Left lung (tissue), 10 donors: ENCODE measurements around the gene KLK15. TPM values are rescaled to one million over a fixed set of nuclear protein-coding genes. Genes with fewer than 3 reads are reported as not detected.
"Not testable (repeated sequence)": the region's sequence is repeated elsewhere in the genome, so short reads cannot be mapped to it uniquely, and the experiment has no call there.

Experiments
- ATAC-seq: fragments of 200-7000 bp; cut with Tn5 transposase; one replicate; pipeline ENCODE4 v1.9.1; 2020; ENCODE audit warnings: moderate library complexity
- DNase-seq, 4 donors: peaks; one replicate each; pipeline ENCODE4 v3.0.0-alpha.2; 2013 to 2020
- H3K27ac ChIP-seq, 2 donors: fragments of 200-600 bp; sonication (generic) in 1 of 2; one replicate each; pipeline versions ENCODE4 v1.5.0 to v1.8.0; 2020 to 2021
- H3K27me3 ChIP-seq, 2 donors: fragments of 200-600 bp; sonication (generic) in 1 of 2; one replicate each; pipeline versions ENCODE4 v1.5.0 to v1.8.0; 2020 to 2021
- H3K36me3 ChIP-seq, 2 donors: fragments of 200-600 bp; sonication (generic) in 1 of 2; one replicate each; pipeline versions ENCODE4 v1.5.0 to v1.8.0; 2020 to 2021
- H3K4me1 ChIP-seq, 2 donors: fragments of 200-600 bp; one replicate each; pipeline ENCODE4 v1.8.0; 2021
- H3K4me3 ChIP-seq, 2 donors: fragments of 200-600 bp; sonication (generic) in 1 of 2; one replicate each; pipeline versions ENCODE4 v1.5.0 to v1.8.0; 2020 to 2021; ENCODE audit warnings: mild to moderate bottlenecking in 1 of 2
- H3K9me3 ChIP-seq, 2 donors: fragments of 200-600 bp; sonication (generic) in 1 of 2; one replicate each; pipeline versions ENCODE4 v1.5.0 to v1.8.0; 2020 to 2021
- intact Hi-C, 2 donors: fragments of 100-400 bp; cut with DNase I; formaldehyde crosslinking; loops; one replicate each; pipeline versions ENCODE4 v1.11.2 to v1.14.2; 2022
- polyA plus RNA-seq, 6 donors: library from polyadenylated mRNA; unstranded; fragments of 120-200 nt; gene quantifications; one replicate each; pipeline ENCODE4 v1.2.1, GENCODE V29; 2013; ENCODE audit not compliant: insufficient read length in 6 of 6
- total RNA-seq, 2 donors: library from RNA; stranded (reverse); fragmentation: NEBNext Ultra II Directional; extraction: Animal tissue kit (Norgen Biotek cat#: 25700); gene quantifications; one replicate each; pipeline ENCODE4 v1.2.1, GENCODE V29; 2021
- TF ChIP-seq, protein P1 (sequence below), 2 donors: fragments of 200-600 bp; sonication (generic) in 1 of 2; IDR thresholded peaks; one replicate each; pipeline versions ENCODE4 v1.5.0 to v1.8.0; 2021; ENCODE audit warnings: antibody characterized with exemption in 2 of 2
- donor health status: DM: no; HTN: yes; CAD: no.
- donor health status: DM: no; HTN: no; CAD: no.

The KLK15 gene
- total and polyA plus RNA-seq, 8 donors, result not detected

DNA sequence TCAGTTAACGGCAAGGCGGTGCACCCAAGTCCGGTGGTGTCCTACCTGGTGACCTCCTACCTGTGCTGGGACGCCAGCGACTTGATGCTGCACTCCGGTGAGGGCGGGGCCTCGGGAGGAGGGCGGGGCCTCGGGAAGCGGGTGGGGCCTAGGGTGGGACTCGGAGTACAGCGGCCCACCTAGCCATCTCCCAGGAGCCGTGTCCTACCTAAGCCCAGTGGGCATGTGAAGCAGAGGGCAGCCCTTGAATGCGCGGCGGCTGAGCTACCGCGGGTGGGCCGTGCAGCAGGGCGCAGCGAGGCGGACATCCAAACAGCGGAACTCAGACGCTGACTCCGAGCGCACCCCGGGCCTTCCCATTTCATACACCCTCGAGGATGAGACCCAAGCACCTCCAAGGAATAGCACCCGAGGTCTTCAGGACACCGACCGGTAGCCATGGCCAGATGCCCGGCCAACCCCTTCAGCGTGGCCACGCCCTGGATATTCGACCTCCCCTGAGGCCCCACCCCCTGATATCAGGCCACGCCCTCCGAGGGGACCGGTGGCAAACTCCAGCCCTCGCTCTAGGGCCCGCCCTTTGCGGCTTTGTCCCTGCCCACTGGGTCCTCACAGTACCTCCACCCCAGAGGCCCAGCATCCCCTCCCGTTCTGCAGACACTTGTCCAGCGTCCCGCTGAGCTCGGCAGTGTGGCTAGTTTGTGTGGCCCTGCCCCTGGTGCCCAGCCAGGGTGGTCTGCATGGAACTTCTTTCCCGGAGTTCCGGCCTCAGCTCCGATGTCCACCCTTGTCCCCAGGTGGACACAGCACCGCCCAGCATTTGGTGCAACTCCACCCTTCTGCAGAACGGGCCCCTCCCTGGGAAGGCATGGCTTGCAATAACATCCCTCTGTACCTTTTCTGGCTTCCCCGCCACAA, 15.2 kb downstream of the KLK15 start:
- peaks cover 16 to 98% of the 10 kb centered on the region in 2 donors for H3K27me3 ChIP-seq
- no peaks in the 10 kb centered on the region for H3K36me3 ChIP-seq
- peaks cover 0 to 3% of the 10 kb centered on the region in 2 donors for H3K9me3 ChIP-seq
- ATAC-seq, result peak; percentile 71
- DNase-seq, result peak in 1 of 4 donors; percentile 83
- TF ChIP-seq, protein P1, sequence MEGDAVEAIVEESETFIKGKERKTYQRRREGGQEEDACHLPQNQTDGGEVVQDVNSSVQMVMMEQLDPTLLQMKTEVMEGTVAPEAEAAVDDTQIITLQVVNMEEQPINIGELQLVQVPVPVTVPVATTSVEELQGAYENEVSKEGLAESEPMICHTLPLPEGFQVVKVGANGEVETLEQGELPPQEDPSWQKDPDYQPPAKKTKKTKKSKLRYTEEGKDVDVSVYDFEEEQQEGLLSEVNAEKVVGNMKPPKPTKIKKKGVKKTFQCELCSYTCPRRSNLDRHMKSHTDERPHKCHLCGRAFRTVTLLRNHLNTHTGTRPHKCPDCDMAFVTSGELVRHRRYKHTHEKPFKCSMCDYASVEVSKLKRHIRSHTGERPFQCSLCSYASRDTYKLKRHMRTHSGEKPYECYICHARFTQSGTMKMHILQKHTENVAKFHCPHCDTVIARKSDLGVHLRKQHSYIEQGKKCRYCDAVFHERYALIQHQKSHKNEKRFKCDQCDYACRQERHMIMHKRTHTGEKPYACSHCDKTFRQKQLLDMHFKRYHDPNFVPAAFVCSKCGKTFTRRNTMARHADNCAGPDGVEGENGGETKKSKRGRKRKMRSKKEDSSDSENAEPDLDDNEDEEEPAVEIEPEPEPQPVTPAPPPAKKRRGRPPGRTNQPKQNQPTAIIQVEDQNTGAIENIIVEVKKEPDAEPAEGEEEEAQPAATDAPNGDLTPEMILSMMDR (IDR thresholded peaks at IDR 0.05), result no peak
- H3K4me3 ChIP-seq, result peak overlapping the region; percentile 7 to 21
- H3K27ac ChIP-seq, result no peak overlapping the region
- intact Hi-C loops, result no loop called here
- peaks cover 0 to 4% of the 10 kb centered on the region in 2 donors for H3K4me1 ChIP-seq

DNA sequence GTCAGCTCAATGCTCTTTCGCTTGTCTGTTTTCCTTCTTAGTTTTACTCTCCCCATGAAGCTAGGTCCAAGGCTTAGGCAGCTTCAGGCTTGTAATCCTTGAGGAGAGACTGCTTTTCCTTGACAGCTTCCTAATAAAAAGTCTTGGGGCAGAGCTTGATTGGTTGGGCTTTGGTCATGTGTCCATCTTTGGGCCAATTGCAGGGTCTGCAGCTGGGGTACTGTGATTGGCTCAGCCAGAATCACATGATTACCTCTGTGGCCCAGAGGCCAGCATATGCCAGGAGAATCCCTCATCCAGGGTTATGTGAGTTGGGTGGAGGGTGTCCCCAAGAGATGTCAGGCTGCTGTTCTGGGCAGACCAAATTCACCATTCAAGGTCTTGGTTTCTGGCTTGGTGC, 17.9 kb downstream of the KLK15 start:
- intact Hi-C loops, result no loop called here
- Histone ChIP-seq H3K36me3 (no peaks in the 10 kb centered on the region), H3K27me3 (peaks cover 16 to 81% of the 10 kb centered on the region in 2 donors), H3K27ac (no peak overlapping the region), H3K4me1 (peaks cover 0 to 4% of the 10 kb centered on the region in 2 donors), H3K9me3 (peaks cover 0 to 3% of the 10 kb centered on the region in 2 donors), H3K4me3 (no peak overlapping the region)
- TF ChIP-seq, protein P1 (IDR thresholded peaks at IDR 0.05), result no peak
- ATAC-seq, result no peak
- DNase-seq, result no peak

DNA sequence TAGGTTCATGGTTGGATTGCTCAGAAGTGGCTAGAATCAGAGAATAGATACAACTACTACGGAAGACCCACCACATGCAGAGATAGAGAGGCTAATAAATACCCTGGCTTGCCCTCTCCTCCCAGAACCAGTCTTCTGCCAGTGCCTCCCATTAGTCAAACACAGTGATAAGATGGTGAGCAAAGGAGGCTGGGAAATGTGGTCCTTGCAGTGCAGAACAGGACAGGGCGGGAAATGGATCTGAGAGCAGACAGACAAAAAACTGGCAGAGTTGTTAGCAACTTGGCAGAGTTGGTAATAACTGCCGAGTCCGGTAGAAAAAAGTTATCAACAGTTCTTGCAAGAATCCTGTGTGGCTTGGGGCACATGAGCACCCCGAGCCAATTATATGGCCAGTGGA, 18.5 kb downstream of the KLK15 start:
- DNase-seq, result no peak
- Histone ChIP-seq H3K36me3 (no peaks in the 10 kb centered on the region), H3K9me3 (peaks cover 0 to 3% of the 10 kb centered on the region in 2 donors), H3K27me3 (peaks cover 16 to 76% of the 10 kb centered on the region in 2 donors), H3K27ac (no peak overlapping the region), H3K4me1 (peaks cover 0 to 4% of the 10 kb centered on the region in 2 donors), H3K4me3 (no peak overlapping the region)
- ATAC-seq, result no peak
- intact Hi-C loops, result no loop called here
- TF ChIP-seq, protein P1 (IDR thresholded peaks at IDR 0.05), result no peak

DNA sequence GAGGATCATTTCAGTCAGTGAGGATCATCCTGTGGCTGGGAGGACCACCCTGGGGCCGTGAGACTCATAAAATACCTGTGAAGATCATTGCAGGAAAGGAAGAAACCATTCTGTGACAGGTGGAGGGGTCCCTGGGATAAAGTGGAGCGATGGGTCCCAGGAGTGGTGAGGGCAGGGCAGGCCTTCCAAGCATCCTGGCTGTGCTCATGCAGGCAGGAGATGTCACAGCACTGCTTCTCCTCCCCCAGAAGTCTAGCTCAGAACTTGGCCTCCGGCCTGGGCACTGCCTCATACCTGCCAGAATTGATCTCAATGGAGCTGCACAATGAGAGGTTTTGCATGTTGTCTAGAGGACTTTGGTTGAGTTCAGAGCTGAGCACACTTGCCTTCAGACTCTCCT, 20.9 kb downstream of the KLK15 start:
- Histone ChIP-seq H3K4me1 (no peaks in the 10 kb centered on the region), H3K9me3 (peaks cover 0 to 3% of the 10 kb centered on the region in 2 donors), H3K27ac (no peak overlapping the region), H3K4me3 (no peak overlapping the region), H3K27me3 (peaks cover 0 to 52% of the 10 kb centered on the region in 2 donors), H3K36me3 (no peaks in the 10 kb centered on the region)
- TF ChIP-seq, protein P1 (IDR thresholded peaks at IDR 0.05), result no peak
- intact Hi-C loops, result no loop called here
- no peak for DNase-seq
- no peak for ATAC-seq

DNA sequence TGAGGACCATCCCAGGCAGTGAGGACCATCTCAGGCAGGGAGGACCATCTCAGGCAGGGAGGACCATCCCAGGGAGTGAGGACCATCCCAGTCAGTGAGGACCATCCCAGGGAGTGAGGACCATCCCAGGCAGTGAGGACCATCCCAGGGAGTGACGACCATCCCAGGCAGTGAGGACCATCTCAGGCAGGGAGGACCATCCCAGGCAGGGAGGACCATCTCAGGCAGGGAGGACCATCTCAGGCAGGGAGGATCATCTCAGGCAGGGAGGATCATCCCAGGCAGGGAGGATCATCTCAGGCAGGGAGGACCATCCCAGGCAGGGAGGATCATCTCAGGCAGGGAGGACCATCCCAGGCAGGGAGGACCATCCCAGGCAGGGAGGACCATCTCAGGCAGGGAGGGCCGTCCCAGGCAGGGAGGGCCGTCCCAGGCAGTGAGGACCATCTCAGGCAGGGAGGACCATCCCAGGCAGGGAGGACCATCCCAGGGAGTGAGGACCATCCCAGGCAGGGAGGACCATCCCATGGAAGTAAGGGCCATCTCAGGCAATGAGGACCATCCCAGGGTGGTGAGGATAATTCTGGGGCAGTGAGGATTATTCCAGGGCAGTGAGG, 21.6 kb downstream of the KLK15 start:
- H3K9me3 ChIP-seq, intact Hi-C loops, H3K4me1 ChIP-seq, DNase-seq, H3K4me3 ChIP-seq, H3K27ac ChIP-seq, H3K36me3 ChIP-seq, ATAC-seq: not testable (repeated sequence)
- peaks cover 0 to 44% of the 10 kb centered on the region in 2 donors for H3K27me3 ChIP-seq
